H1 (cell line): ENCODE results near the gene LARGE2. TPM values are rescaled to one million over a fixed set of nuclear protein-coding genes. Genes with fewer than 3 reads are reported as not detected.

Experiments
- BACH1 ChIP-seq: IDR thresholded peaks from 2 replicates; pipeline ENCODE4 v1.6.1; 2012; ENCODE audit warnings: low read length, improper control_type of control experiment
- CHD2 ChIP-seq: IDR thresholded peaks from 2 replicates; pipeline ENCODE4 v1.6.1; 2012; ENCODE audit warnings: low read length, improper control_type of control experiment
- EGR1 ChIP-seq: IDR thresholded peaks from 2 replicates; pipeline ENCODE4 v1.6.1; 2011; ENCODE audit warnings: low read depth, low read length, borderline replicate concordance
- GABPA ChIP-seq: IDR thresholded peaks from 2 replicates; pipeline ENCODE4 v1.6.1; 2011; ENCODE audit warnings: mild to moderate bottlenecking, low read length, moderate library complexity, borderline replicate concordance; ENCODE audit not compliant: insufficient read depth
- GTF2F1 ChIP-seq: IDR thresholded peaks from 2 replicates; pipeline ENCODE4 v1.6.1; 2012; ENCODE audit warnings: low read depth, low read length, improper control_type of control experiment, borderline replicate concordance
- RBBP5 ChIP-seq: IDR thresholded peaks from 2 replicates; pipeline ENCODE4 v1.7.1; 2012; ENCODE audit warnings: low read depth, mild to moderate bottlenecking, inconsistent platforms, low read length, moderate library complexity, borderline replicate concordance
- RNF2 ChIP-seq: fragments of 200-900, 300-1000 bp; sonication (generic); IDR thresholded peaks from 2 replicates; pipeline ENCODE4 v1.7.1; 2016; ENCODE audit warnings: borderline replicate concordance, low read depth, mild to moderate bottlenecking, antibody characterized with exemption, low read length; ENCODE audit not compliant: poor library complexity, severe bottlenecking; ENCODE audit errors: missing control alignments
- SP1 ChIP-seq: IDR thresholded peaks from 2 replicates; pipeline ENCODE4 v1.6.1; 2011; ENCODE audit warnings: low read depth, low read length
- polyA plus RNA-seq, 7 experiments: library from polyadenylated mRNA; depleted of rRNA in 3 of 7; stranded (reverse) in 5 of 7; unstranded in 2 of 7; fragments of >200 nt in 5 of 7; fragments of 200-250 nt in 2 of 7; gene quantifications; 1 replicate in 5 of 7; 2 replicates in 1 of 7; 4 replicates in 1 of 7; pipeline versions ENCODE4 v1.2.1 to v1.2.3, GENCODE V29; 2011 to 2013; ENCODE audit warnings: missing spikeins in 2 of 7, mixed read lengths in 2 of 7
- total RNA-seq: library from RNA; stranded (reverse); fragmentation: NEBNext Ultra II Directional; extraction: Animal tissue kit (Norgen Biotek cat#: 25700); gene quantifications from 2 replicates; pipeline ENCODE4 v1.2.1, GENCODE V29; 2021
- TF ChIP-seq, protein P1 (sequence below): fragments of 300-600 bp; sonication (generic); IDR thresholded peaks from 2 replicates; pipeline ENCODE4 v1.7.1; 2012; ENCODE audit warnings: low read length, moderate library complexity, mild to moderate bottlenecking, inconsistent platforms; ENCODE audit not compliant: insufficient replicate concordance
- TF ChIP-seq, protein P2 (sequence below): IDR thresholded peaks from 2 replicates; pipeline ENCODE4 v1.6.1; 2011; ENCODE audit warnings: low read depth, mild to moderate bottlenecking, low read length; ENCODE audit not compliant: insufficient read depth

The LARGE2 gene
- total and polyA plus RNA-seq, 2 of the 8 experiments (the other 6 are each of a cell fraction or from before 2014, with no cell fraction given) = 111 to 137 TPM

DNA sequence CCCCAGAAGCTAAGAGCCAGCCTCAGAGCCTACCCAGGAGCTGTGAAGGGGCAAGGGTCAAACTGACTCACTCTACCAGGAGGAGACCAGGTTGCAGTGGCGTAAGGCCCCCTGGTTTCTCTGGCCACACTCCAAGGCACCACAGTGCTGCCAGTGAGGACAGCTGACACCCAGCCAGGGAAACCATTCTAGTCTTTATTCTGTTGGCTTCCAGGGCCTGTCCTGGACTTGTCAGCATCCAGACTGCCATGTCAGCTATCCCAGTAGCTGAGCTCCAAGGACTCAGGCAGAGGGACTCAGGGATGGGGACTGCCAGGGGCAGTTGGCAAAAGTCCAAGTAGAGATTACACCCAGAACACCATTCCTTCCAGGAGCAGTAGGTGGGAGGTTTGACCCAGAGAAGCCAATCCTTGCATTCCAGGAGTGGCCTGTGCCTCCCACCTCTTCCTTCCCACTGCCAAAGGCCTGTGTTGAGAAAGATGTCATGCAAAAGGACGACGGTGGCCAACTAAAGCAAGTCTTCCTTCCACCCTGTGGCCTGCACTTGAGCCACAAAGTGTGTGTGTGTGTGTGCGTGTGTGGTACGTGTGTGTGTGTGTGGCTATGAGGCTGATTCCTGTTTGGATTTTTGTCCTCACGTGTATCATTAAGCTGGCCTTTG is 40.6 kb upstream of the LARGE2 start (continued):
- TF ChIP-seq, protein P1, sequence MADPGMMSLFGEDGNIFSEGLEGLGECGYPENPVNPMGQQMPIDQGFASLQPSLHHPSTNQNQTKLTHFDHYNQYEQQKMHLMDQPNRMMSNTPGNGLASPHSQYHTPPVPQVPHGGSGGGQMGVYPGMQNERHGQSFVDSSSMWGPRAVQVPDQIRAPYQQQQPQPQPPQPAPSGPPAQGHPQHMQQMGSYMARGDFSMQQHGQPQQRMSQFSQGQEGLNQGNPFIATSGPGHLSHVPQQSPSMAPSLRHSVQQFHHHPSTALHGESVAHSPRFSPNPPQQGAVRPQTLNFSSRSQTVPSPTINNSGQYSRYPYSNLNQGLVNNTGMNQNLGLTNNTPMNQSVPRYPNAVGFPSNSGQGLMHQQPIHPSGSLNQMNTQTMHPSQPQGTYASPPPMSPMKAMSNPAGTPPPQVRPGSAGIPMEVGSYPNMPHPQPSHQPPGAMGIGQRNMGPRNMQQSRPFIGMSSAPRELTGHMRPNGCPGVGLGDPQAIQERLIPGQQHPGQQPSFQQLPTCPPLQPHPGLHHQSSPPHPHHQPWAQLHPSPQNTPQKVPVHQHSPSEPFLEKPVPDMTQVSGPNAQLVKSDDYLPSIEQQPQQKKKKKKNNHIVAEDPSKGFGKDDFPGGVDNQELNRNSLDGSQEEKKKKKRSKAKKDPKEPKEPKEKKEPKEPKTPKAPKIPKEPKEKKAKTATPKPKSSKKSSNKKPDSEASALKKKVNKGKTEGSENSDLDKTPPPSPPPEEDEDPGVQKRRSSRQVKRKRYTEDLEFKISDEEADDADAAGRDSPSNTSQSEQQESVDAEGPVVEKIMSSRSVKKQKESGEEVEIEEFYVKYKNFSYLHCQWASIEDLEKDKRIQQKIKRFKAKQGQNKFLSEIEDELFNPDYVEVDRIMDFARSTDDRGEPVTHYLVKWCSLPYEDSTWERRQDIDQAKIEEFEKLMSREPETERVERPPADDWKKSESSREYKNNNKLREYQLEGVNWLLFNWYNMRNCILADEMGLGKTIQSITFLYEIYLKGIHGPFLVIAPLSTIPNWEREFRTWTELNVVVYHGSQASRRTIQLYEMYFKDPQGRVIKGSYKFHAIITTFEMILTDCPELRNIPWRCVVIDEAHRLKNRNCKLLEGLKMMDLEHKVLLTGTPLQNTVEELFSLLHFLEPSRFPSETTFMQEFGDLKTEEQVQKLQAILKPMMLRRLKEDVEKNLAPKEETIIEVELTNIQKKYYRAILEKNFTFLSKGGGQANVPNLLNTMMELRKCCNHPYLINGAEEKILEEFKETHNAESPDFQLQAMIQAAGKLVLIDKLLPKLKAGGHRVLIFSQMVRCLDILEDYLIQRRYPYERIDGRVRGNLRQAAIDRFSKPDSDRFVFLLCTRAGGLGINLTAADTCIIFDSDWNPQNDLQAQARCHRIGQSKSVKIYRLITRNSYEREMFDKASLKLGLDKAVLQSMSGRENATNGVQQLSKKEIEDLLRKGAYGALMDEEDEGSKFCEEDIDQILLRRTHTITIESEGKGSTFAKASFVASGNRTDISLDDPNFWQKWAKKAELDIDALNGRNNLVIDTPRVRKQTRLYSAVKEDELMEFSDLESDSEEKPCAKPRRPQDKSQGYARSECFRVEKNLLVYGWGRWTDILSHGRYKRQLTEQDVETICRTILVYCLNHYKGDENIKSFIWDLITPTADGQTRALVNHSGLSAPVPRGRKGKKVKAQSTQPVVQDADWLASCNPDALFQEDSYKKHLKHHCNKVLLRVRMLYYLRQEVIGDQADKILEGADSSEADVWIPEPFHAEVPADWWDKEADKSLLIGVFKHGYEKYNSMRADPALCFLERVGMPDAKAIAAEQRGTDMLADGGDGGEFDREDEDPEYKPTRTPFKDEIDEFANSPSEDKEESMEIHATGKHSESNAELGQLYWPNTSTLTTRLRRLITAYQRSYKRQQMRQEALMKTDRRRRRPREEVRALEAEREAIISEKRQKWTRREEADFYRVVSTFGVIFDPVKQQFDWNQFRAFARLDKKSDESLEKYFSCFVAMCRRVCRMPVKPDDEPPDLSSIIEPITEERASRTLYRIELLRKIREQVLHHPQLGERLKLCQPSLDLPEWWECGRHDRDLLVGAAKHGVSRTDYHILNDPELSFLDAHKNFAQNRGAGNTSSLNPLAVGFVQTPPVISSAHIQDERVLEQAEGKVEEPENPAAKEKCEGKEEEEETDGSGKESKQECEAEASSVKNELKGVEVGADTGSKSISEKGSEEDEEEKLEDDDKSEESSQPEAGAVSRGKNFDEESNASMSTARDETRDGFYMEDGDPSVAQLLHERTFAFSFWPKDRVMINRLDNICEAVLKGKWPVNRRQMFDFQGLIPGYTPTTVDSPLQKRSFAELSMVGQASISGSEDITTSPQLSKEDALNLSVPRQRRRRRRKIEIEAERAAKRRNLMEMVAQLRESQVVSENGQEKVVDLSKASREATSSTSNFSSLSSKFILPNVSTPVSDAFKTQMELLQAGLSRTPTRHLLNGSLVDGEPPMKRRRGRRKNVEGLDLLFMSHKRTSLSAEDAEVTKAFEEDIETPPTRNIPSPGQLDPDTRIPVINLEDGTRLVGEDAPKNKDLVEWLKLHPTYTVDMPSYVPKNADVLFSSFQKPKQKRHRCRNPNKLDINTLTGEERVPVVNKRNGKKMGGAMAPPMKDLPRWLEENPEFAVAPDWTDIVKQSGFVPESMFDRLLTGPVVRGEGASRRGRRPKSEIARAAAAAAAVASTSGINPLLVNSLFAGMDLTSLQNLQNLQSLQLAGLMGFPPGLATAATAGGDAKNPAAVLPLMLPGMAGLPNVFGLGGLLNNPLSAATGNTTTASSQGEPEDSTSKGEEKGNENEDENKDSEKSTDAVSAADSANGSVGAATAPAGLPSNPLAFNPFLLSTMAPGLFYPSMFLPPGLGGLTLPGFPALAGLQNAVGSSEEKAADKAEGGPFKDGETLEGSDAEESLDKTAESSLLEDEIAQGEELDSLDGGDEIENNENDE = no peak
- TF ChIP-seq GABPA = no peak
- no peak for TF ChIP-seq RBBP5
- no peak for TF ChIP-seq GTF2F1
- TF ChIP-seq BACH1 = no peak
- TF ChIP-seq RNF2 = no peak
- no peak for TF ChIP-seq EGR1
- TF ChIP-seq CHD2 = no peak
- TF ChIP-seq, protein P2, sequence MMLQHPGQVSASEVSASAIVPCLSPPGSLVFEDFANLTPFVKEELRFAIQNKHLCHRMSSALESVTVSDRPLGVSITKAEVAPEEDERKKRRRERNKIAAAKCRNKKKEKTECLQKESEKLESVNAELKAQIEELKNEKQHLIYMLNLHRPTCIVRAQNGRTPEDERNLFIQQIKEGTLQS = no peak
- no peak for TF ChIP-seq SP1
